WTC11 (cell line): ENCODE data around the gene ZNF80. TPM values are rescaled to one million over a fixed set of nuclear protein-coding genes. Genes with fewer than 3 reads are reported as not detected.

Experiments used
- ATAC-seq: fragments of 200-7000 bp; cut with Tn5 transposase; 2 replicates; pipeline ENCODE4 v1.10.0; 2021; ENCODE audit warnings: mild to moderate bottlenecking, moderate library complexity
- CTCF ChIA-PET: fragments of 300-600 bp; sonication (Branson Sonifier 250); formaldehyde crosslinking; loops from one replicate; lab custom pipeline; 2021; ENCODE audit warnings: antibody characterized with exemption; lab: Charles Lee
- POLR2A ChIA-PET: fragments of 350-600 bp; sonication (Branson Sonifier 250); formaldehyde crosslinking; loops from one replicate; lab custom pipeline; 2021; ENCODE audit warnings: antibody characterized with exemption; lab: Charles Lee
- DNase-seq: peaks from one replicate; pipeline ENCODE4 v3.0.0; 2021; ENCODE audit warnings: low spot score
- H3K27ac Mint-ChIP-seq: 2 replicates; pipeline ENCODE4 v1.8.0; 2021; ENCODE audit warnings: mixed read lengths
- H3K27me3 Mint-ChIP-seq: 2 replicates; pipeline ENCODE4 v1.8.0; 2021; ENCODE audit warnings: low read depth, mild to moderate bottlenecking, moderate library complexity, mixed read lengths
- H3K36me3 Mint-ChIP-seq: 2 replicates; pipeline ENCODE4 v1.8.0; 2021; ENCODE audit warnings: mixed read lengths
- H3K4me1 Mint-ChIP-seq: 2 replicates; pipeline ENCODE4 v1.8.0; 2022; ENCODE audit warnings: mixed read lengths
- H3K4me3 Mint-ChIP-seq: 2 replicates; pipeline ENCODE4 v1.8.0; 2021; ENCODE audit warnings: mild to moderate bottlenecking, moderate library complexity, mixed read lengths
- H3K9me3 Mint-ChIP-seq: 2 replicates; pipeline ENCODE4 v1.8.0; 2021; ENCODE audit warnings: mixed read lengths
- FOXP1 ChIP-seq: sonication (generic); formaldehyde crosslinking; IDR thresholded peaks from 2 replicates; pipeline ENCODE4 v1.8.0; 2022; ENCODE audit warnings: missing genetic modification reagents, mild to moderate bottlenecking, moderate library complexity, borderline replicate concordance
- MXD4 ChIP-seq: fragments of 250-450 bp; sonication (Bioruptor Pico); IDR thresholded peaks from 2 replicates; pipeline ENCODE4 v1.8.0; 2021; ENCODE audit warnings: mild to moderate bottlenecking, moderate library complexity, borderline replicate concordance
- NR1H2 ChIP-seq: sonication (generic); formaldehyde crosslinking; IDR thresholded peaks from 2 replicates; pipeline ENCODE4 v1.9.0; 2021; ENCODE audit warnings: mild to moderate bottlenecking, moderate library complexity, missing genetic modification reagents
- NR3C1 ChIP-seq: sonication (generic); formaldehyde crosslinking; conservative IDR thresholded peaks from 2 replicates; pipeline ENCODE4 v1.8.1; 2023; ENCODE audit warnings: low read depth, mild to moderate bottlenecking, missing genetic modification reagents
- OVOL2 ChIP-seq: fragments of 250-450 bp; sonication (Bioruptor Pico); IDR thresholded peaks from 2 replicates; pipeline ENCODE4 v1.9.0; 2021; ENCODE audit warnings: mild to moderate bottlenecking, borderline replicate concordance
- TCF7 ChIP-seq: sonication (generic); formaldehyde crosslinking; IDR thresholded peaks from 2 replicates; pipeline ENCODE4 v1.8.0; 2022; ENCODE audit warnings: mild to moderate bottlenecking, low read depth, missing genetic modification reagents, moderate library complexity
- TEAD1 ChIP-seq: sonication (generic); formaldehyde crosslinking; IDR thresholded peaks from 2 replicates; pipeline ENCODE4 v1.8.0; 2022; ENCODE audit warnings: mild to moderate bottlenecking, missing genetic modification reagents
- ZBTB21 ChIP-seq: sonication (generic); formaldehyde crosslinking; IDR thresholded peaks from 2 replicates; pipeline ENCODE4 v1.8.1; 2023; ENCODE audit warnings: mild to moderate bottlenecking, missing genetic modification reagents, borderline replicate concordance
- ZNF138 ChIP-seq: sonication (generic); formaldehyde crosslinking; conservative IDR thresholded peaks from 2 replicates; pipeline ENCODE4 v1.8.1; 2022; ENCODE audit warnings: mild to moderate bottlenecking, moderate library complexity, missing genetic modification reagents
- ZNF232 ChIP-seq: sonication (generic); formaldehyde crosslinking; IDR thresholded peaks from 2 replicates; pipeline ENCODE4 v1.8.0; 2022; ENCODE audit warnings: mild to moderate bottlenecking, missing genetic modification reagents
- ZNF263 ChIP-seq: sonication (generic); formaldehyde crosslinking; IDR thresholded peaks from 2 replicates; pipeline ENCODE4 v1.8.1; 2022; ENCODE audit warnings: low read depth, mild to moderate bottlenecking, moderate library complexity, missing genetic modification reagents
- ZNF416 ChIP-seq: fragments of 250-450 bp; sonication (Bioruptor Pico); IDR thresholded peaks from 2 replicates; pipeline ENCODE4 v1.9.0; 2021; ENCODE audit warnings: mild to moderate bottlenecking, inconsistent platforms
- ZNF423 ChIP-seq: fragments of 250-450 bp; sonication (Bioruptor Pico); IDR thresholded peaks from 2 replicates; pipeline ENCODE4 v2.1.2; 2022; ENCODE audit warnings: mild to moderate bottlenecking, moderate library complexity
- total RNA-seq: library from RNA; stranded (reverse); gene quantifications from 3 replicates; pipeline ENCODE4 v1.2.3, GENCODE V29; 2021
- TF ChIP-seq, protein P1 (sequence below): sonication (generic); formaldehyde crosslinking; conservative IDR thresholded peaks from 2 replicates; pipeline ENCODE4 v1.8.1; 2022; ENCODE audit warnings: mild to moderate bottlenecking, missing genetic modification reagents
- TF ChIP-seq, protein P2 (sequence below): sonication (generic); formaldehyde crosslinking; IDR thresholded peaks from 2 replicates; pipeline ENCODE4 v1.8.0; 2022; ENCODE audit warnings: mild to moderate bottlenecking, missing genetic modification reagents
- TF ChIP-seq, protein P3 (sequence below): sonication (generic); formaldehyde crosslinking; IDR thresholded peaks from 2 replicates; pipeline ENCODE4 v1.8.0; 2023; ENCODE audit warnings: missing genetic modification reagents, mild to moderate bottlenecking, borderline replicate concordance
- TF ChIP-seq, protein P4 (sequence below): sonication (generic); formaldehyde crosslinking; IDR thresholded peaks from 2 replicates; pipeline ENCODE4 v1.8.1; 2023; ENCODE audit warnings: mild to moderate bottlenecking, moderate library complexity, missing genetic modification reagents

ZNF80 gene
- total RNA-seq, 1 experiment from 2014 or later = not detected

DNA sequence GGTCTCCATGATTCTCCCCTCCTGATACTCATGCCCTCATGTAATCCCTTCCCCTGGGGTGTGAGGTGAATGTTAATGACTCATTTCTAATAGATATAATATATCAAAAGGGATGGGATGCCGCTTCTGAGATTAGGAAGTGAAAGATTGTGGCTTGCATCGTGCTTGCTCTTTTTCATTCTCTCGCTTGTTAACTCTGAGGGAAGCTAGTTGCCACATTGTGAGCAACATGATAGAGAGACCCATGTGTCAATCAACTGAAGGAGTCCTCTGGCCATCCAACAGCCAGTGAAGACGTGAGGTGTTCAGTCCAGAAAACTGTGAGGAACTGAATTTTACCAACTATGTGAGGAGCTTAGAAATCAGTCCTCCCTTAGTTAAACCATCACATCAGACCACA is 29.6 kb downstream of the ZNF80 start:
- POLR2A ChIA-PET = interaction anchor here (0.6 kb wide), 1 partner anchor 120 kb away, joined by 3 read pairs; no protein-coding TSS in a partner anchor
- Mint-ChIP-seq H3K36me3 (no peaks in the 10 kb centered on the region), H3K27me3 (peaks cover 2% of the 10 kb centered on the region; the same call in 1 of the 2 replicates), H3K27ac (no peak overlapping the region), H3K4me1 (peaks cover 6% of the 10 kb centered on the region), H3K4me3 (no peak overlapping the region), H3K9me3 (peaks cover 8% of the 10 kb centered on the region)
- DNase-seq (no peak), ATAC-seq (no peak)
- TF ChIP-seq, protein P1, sequence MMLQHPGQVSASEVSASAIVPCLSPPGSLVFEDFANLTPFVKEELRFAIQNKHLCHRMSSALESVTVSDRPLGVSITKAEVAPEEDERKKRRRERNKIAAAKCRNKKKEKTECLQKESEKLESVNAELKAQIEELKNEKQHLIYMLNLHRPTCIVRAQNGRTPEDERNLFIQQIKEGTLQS (CRISPR knock-in tag) = no peak
- TF ChIP-seq TEAD1 (CRISPR knock-in tag) (no peak), ZBTB21 (CRISPR knock-in tag) (no peak), ZNF416 (CRISPR knock-in tag) (no peak), ZNF423 (CRISPR knock-in tag) (no peak), NR3C1 (no peak)
- CTCF ChIA-PET = no interaction called here

DNA sequence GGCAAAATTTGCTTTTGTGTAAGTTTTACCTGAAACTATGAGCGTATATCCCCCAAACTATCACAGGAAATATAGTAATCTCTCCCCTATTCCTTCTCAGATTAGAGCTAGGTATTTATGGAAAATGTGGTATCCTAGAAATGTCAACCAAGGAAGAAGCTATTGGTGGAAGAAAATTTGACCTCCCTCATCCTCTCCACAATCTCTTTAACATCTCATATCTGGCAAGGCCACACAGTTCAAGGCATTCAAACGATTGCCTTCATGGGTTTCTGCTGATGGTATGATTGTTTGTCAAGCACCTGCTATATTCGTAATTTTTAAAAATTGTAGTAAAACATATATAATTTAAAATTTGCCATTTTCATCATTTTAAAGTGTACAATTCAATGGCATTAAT is 31.0 kb downstream of the ZNF80 start:
- H3K36me3 Mint-ChIP-seq = no peaks in the 10 kb centered on the region
- H3K9me3 Mint-ChIP-seq = peaks cover 14% of the 10 kb centered on the region
- ATAC-seq = no peak
- peaks cover 6% of the 10 kb centered on the region for H3K4me1 Mint-ChIP-seq
- H3K27me3 Mint-ChIP-seq = peaks cover 2% of the 10 kb centered on the region; the same call in 1 of the 2 replicates
- no peak overlapping the region for H3K4me3 Mint-ChIP-seq
- CTCF ChIA-PET = interaction anchor here (1.2 kb wide), 1 partner anchor 212 kb away, joined by 5 read pairs; no protein-coding TSS in a partner anchor
- POLR2A ChIA-PET = no interaction called here
- no peak overlapping the region for H3K27ac Mint-ChIP-seq
- DNase-seq = no peak
- TF ChIP-seq TCF7 (CRISPR knock-in tag) (no peak), FOXP1 (CRISPR knock-in tag) (no peak), ZNF232 (no peak), NR1H2 (CRISPR knock-in tag) (no peak), MXD4 (CRISPR knock-in tag) (no peak), OVOL2 (CRISPR knock-in tag) (no peak), ZNF138 (CRISPR knock-in tag) (no peak), ZNF263 (CRISPR knock-in tag) (no peak)
- TF ChIP-seq, protein P2, sequence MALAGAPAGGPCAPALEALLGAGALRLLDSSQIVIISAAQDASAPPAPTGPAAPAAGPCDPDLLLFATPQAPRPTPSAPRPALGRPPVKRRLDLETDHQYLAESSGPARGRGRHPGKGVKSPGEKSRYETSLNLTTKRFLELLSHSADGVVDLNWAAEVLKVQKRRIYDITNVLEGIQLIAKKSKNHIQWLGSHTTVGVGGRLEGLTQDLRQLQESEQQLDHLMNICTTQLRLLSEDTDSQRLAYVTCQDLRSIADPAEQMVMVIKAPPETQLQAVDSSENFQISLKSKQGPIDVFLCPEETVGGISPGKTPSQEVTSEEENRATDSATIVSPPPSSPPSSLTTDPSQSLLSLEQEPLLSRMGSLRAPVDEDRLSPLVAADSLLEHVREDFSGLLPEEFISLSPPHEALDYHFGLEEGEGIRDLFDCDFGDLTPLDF = no peak
- TF ChIP-seq, protein P3, sequence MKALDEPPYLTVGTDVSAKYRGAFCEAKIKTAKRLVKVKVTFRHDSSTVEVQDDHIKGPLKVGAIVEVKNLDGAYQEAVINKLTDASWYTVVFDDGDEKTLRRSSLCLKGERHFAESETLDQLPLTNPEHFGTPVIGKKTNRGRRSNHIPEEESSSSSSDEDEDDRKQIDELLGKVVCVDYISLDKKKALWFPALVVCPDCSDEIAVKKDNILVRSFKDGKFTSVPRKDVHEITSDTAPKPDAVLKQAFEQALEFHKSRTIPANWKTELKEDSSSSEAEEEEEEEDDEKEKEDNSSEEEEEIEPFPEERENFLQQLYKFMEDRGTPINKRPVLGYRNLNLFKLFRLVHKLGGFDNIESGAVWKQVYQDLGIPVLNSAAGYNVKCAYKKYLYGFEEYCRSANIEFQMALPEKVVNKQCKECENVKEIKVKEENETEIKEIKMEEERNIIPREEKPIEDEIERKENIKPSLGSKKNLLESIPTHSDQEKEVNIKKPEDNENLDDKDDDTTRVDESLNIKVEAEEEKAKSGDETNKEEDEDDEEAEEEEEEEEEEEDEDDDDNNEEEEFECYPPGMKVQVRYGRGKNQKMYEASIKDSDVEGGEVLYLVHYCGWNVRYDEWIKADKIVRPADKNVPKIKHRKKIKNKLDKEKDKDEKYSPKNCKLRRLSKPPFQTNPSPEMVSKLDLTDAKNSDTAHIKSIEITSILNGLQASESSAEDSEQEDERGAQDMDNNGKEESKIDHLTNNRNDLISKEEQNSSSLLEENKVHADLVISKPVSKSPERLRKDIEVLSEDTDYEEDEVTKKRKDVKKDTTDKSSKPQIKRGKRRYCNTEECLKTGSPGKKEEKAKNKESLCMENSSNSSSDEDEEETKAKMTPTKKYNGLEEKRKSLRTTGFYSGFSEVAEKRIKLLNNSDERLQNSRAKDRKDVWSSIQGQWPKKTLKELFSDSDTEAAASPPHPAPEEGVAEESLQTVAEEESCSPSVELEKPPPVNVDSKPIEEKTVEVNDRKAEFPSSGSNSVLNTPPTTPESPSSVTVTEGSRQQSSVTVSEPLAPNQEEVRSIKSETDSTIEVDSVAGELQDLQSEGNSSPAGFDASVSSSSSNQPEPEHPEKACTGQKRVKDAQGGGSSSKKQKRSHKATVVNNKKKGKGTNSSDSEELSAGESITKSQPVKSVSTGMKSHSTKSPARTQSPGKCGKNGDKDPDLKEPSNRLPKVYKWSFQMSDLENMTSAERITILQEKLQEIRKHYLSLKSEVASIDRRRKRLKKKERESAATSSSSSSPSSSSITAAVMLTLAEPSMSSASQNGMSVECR = no peak
- TF ChIP-seq, protein P4, sequence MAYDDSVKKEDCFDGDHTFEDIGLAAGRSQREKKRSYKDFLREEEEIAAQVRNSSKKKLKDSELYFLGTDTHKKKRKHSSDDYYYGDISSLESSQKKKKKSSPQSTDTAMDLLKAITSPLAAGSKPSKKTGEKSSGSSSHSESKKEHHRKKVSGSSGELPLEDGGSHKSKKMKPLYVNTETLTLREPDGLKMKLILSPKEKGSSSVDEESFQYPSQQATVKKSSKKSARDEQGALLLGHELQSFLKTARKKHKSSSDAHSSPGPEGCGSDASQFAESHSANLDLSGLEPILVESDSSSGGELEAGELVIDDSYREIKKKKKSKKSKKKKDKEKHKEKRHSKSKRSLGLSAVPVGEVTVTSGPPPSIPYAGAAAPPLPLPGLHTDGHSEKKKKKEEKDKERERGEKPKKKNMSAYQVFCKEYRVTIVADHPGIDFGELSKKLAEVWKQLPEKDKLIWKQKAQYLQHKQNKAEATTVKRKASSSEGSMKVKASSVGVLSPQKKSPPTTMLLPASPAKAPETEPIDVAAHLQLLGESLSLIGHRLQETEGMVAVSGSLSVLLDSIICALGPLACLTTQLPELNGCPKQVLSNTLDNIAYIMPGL = no peak
